A172 (cell line): Measurements from ENCODE around the gene MAP3K2. TPM values are rescaled to one million over a fixed set of nuclear protein-coding genes. Genes with fewer than 3 reads are reported as not detected.
"Not testable (repeated sequence)": the region's sequence is repeated elsewhere in the genome, so short reads cannot be mapped to it uniquely, and the experiment has no call there.

Source experiments
- DNase-seq: peaks from one replicate; pipeline ENCODE4 v3.0.0-alpha.2; 2015; ENCODE audit warnings: low spot score
- total RNA-seq: library from RNA; depleted of rRNA; stranded (reverse); fragments of >200 nt; shearing (Covaris generic); gene quantifications from 2 replicates; pipeline ENCODE4 v1.2.3, GENCODE V29; 2014

The MAP3K2 gene
- total RNA-seq, 1 experiment from 2014 or later, result 43.3 TPM

GRCh38 chr2:127421116-127421800, 33.5 kb upstream of the MAP3K2 start:
- DNase-seq, result no peak

- DNase-seq, result no peak
Measured at GRCh38 chr2:127420039-127420864, 32.5 kb upstream of the MAP3K2 start.

- no peak for DNase-seq
Measured at GRCh38 chr2:127419448-127420038, 31.8 kb upstream of the MAP3K2 start.

GRCh38 chr2:127419112-127419430, 31.3 kb upstream of the MAP3K2 start:
- no peak for DNase-seq

- no peak for DNase-seq
Measured at GRCh38 chr2:127418300-127419111, 30.7 kb upstream of the MAP3K2 start, which contains the start of gene PROC. PROC (plus strand) TSS chr2:127418427; CDS start chr2:127419943, 1,516 bp downstream.

- DNase-seq, result no peak
Measured at GRCh38 chr2:127417406-127417805, 29.6 kb upstream of the MAP3K2 start.

GRCh38 chr2:127416506-127417001, 28.8 kb upstream of the MAP3K2 start:
- no peak for DNase-seq

GRCh38 chr2:127415593-127416505, 28.1 kb upstream of the MAP3K2 start:
- no peak for DNase-seq

- no peak for DNase-seq
Measured at GRCh38 chr2:127414638-127415592, 27.1 kb upstream of the MAP3K2 start.

GRCh38 chr2:127413782-127414637, 26.2 kb upstream of the MAP3K2 start:
- DNase-seq, result peak; percentile 53

GRCh38 chr2:127413200-127413599, 25.4 kb upstream of the MAP3K2 start:
- DNase-seq, result no peak

- no peak for DNase-seq
Measured at GRCh38 chr2:127411653-127412369, 24.0 kb upstream of the MAP3K2 start.

GRCh38 chr2:127410871-127411652, 23.3 kb upstream of the MAP3K2 start:
- peak; percentile 85 for DNase-seq

- not testable (repeated sequence) for DNase-seq
Measured at GRCh38 chr2:127409716-127410115, 21.9 kb upstream of the MAP3K2 start.

- no peak for DNase-seq
Measured at GRCh38 chr2:127408807-127409099, 21.0 kb upstream of the MAP3K2 start.

- DNase-seq, result peak; percentile 75
Measured at GRCh38 chr2:127408004-127408806, 20.4 kb upstream of the MAP3K2 start.
